IMR-90 (cell line): ENCODE results near the gene HOXC12. TPM values are rescaled to one million over a fixed set of nuclear protein-coding genes. Genes with fewer than 3 reads are reported as not detected.
A peak's percentile ranks its signal among the peaks of the same experiment; 100 is the strongest.

Experiments
- ATAC-seq: fragments of 200-7000 bp; cut with Tn5 transposase; 2 replicates; pipeline ENCODE4 v1.9.1; 2020; ENCODE audit warnings: low read depth, mild to moderate bottlenecking, moderate library complexity
- BruUV-seq: library from RNA; stranded (reverse); fragments of 400-500 nt; replicated peaks from 2 replicates; lab custom pipeline; 2021; lab: Mats Ljungman, UMichigan
- CTCF ChIA-PET: fragments of 300-600 bp; formaldehyde crosslinking; extraction: SDS; loops from one replicate; lab custom pipeline; 2021; ENCODE audit warnings: antibody characterized with exemption; lab: Yijun Ruan, JAX
- POLR2A ChIA-PET: fragments of 300-600 bp; sonication (Branson Sonifier 250); formaldehyde crosslinking; loops from one replicate; lab custom pipeline; 2022; ENCODE audit warnings: antibody characterized with exemption; ENCODE audit not compliant: unreplicated experiment; lab: Charles Lee
- DNase-seq: peaks from one replicate; pipeline ENCODE4 v3.0.0; 2013
- H2AFZ ChIP-seq: replicated peaks from 2 replicates; pipeline ENCODE3; 2013; ENCODE audit warnings: low read length, mild to moderate bottlenecking; ENCODE audit not compliant: poor library complexity
- H2AK5ac ChIP-seq: 2 replicates; pipeline ENCODE4 v1.6.1; 2013; ENCODE audit warnings: low read depth, low read length, inconsistent platforms
- H2AK9ac ChIP-seq: replicated peaks from 2 replicates; pipeline ENCODE3; 2013; ENCODE audit warnings: mild to moderate bottlenecking, low read depth, low read length, moderate library complexity; ENCODE audit not compliant: poor library complexity
- H2BK120ac ChIP-seq: 2 replicates; pipeline ENCODE4 v1.6.1; 2013; ENCODE audit warnings: low read depth, low read length, inconsistent platforms
- H2BK15ac ChIP-seq: 3 replicates; pipeline ENCODE4 v1.6.1; 2013; ENCODE audit warnings: low read depth, low read length, inconsistent platforms
- H2BK20ac ChIP-seq: 2 replicates; pipeline ENCODE4 v1.6.1; 2013; ENCODE audit warnings: low read depth, mild to moderate bottlenecking, inconsistent platforms, low read length, moderate library complexity
- H2BK5ac ChIP-seq: 2 replicates; pipeline ENCODE4 v1.6.1; 2013; ENCODE audit warnings: mild to moderate bottlenecking, low read depth, low read length, inconsistent platforms; ENCODE audit not compliant: poor library complexity, severe bottlenecking
- H3K14ac ChIP-seq: replicated peaks from 2 replicates; pipeline ENCODE4 v1.6.1; 2013; ENCODE audit warnings: low read depth, low read length, inconsistent platforms
- H3K18ac ChIP-seq: 2 replicates; pipeline ENCODE4 v1.6.1; 2013; ENCODE audit warnings: low read depth, low read length, control low read depth
- H3K23ac ChIP-seq: 2 replicates; pipeline ENCODE4 v1.6.1; 2013; ENCODE audit warnings: low read depth, low read length, inconsistent platforms
- H3K27ac ChIP-seq: 2 replicates; pipeline ENCODE4 v1.5.1; 2013; ENCODE audit warnings: mild to moderate bottlenecking, control low read depth, low read length; ENCODE audit not compliant: insufficient read depth
- H3K27me3 ChIP-seq: 2 replicates; pipeline ENCODE4 v1.6.1; 2013; ENCODE audit warnings: low read length; ENCODE audit not compliant: control insufficient read depth, insufficient read depth
- H3K36me3 ChIP-seq: 2 replicates; pipeline ENCODE4 v1.6.1; 2013; ENCODE audit warnings: low read length, mixed read lengths; ENCODE audit not compliant: control insufficient read depth, insufficient read depth
- H3K4ac ChIP-seq: 2 replicates; pipeline ENCODE4 v1.6.1; 2013; ENCODE audit warnings: low read depth, low read length, inconsistent platforms
- H3K4me1 ChIP-seq: 2 replicates; pipeline ENCODE4 v1.6.1; 2013; ENCODE audit warnings: low read length, mixed read lengths; ENCODE audit not compliant: control insufficient read depth, insufficient read depth
- H3K4me2 ChIP-seq: 2 replicates; pipeline ENCODE4 v1.6.1; 2013; ENCODE audit warnings: low read depth, mild to moderate bottlenecking, control low read depth, low read length, moderate library complexity
- H3K4me3 ChIP-seq: 2 replicates; pipeline ENCODE4 v1.5.1; 2013; ENCODE audit warnings: low read depth, mild to moderate bottlenecking, control low read depth, low read length, moderate library complexity; ENCODE audit not compliant: insufficient read depth
- H3K56ac ChIP-seq: 2 replicates; pipeline ENCODE4 v1.6.1; 2013; ENCODE audit warnings: low read length, inconsistent platforms; ENCODE audit not compliant: insufficient read depth; ENCODE audit errors: extremely low read depth
- H3K79me1 ChIP-seq, 2 experiments: 2 replicates each; pipeline ENCODE4 v1.6.1; 2013; ENCODE audit warnings: low read length in 2 of 2, inconsistent platforms in 1 of 2, low read depth in 1 of 2
- H3K9ac ChIP-seq: 2 replicates; pipeline ENCODE4 v1.6.1; 2013; ENCODE audit warnings: low read depth, low read length, control low read depth
- H3K9me1 ChIP-seq: 2 replicates; pipeline ENCODE4 v1.6.1; 2013; ENCODE audit warnings: low read length, inconsistent platforms; ENCODE audit not compliant: insufficient read depth
- H3K9me3 ChIP-seq: 2 replicates; pipeline ENCODE4 v1.6.1; 2013; ENCODE audit warnings: low read length; ENCODE audit not compliant: control insufficient read depth, insufficient read depth
- H4K20me1 ChIP-seq: 2 replicates; pipeline ENCODE4 v1.6.1; 2013; ENCODE audit warnings: low read length, inconsistent platforms; ENCODE audit not compliant: insufficient read depth
- H4K5ac ChIP-seq: 2 replicates; pipeline ENCODE4 v1.6.1; 2013; ENCODE audit warnings: mild to moderate bottlenecking, low read depth, low read length, control low read depth
- H4K8ac ChIP-seq, 2 experiments: 2 replicates each; pipeline ENCODE4 v1.6.1; 2013; ENCODE audit warnings: low read depth in 2 of 2, low read length in 2 of 2, control low read depth in 1 of 2, inconsistent platforms in 1 of 2
- H4K91ac ChIP-seq: 2 replicates; pipeline ENCODE4 v1.6.1; 2013; ENCODE audit warnings: low read depth, low read length, inconsistent platforms; ENCODE audit not compliant: insufficient read depth
- CEBPB ChIP-seq: IDR thresholded peaks from 2 replicates; pipeline ENCODE4 v1.6.1; 2012; ENCODE audit warnings: low read depth, low read length, improper control_type of control experiment
- MAFK ChIP-seq: IDR thresholded peaks from 2 replicates; pipeline ENCODE4 v1.6.1; 2012; ENCODE audit warnings: low read depth, low read length, improper control_type of control experiment
- RAD21 ChIP-seq: IDR thresholded peaks from 2 replicates; pipeline ENCODE4 v1.6.1; 2012; ENCODE audit warnings: low read length, improper control_type of control experiment
- RCOR1 ChIP-seq: IDR thresholded peaks from 2 replicates; pipeline ENCODE4 v1.6.1; 2012; ENCODE audit warnings: mild to moderate bottlenecking, low read length, improper control_type of control experiment; ENCODE audit not compliant: insufficient replicate concordance
- WGBS, 2 experiments: methylation state at CpG; one replicate each; pipeline versions ENCODE4 v1.1.5 to v1.1.7; 2013; ENCODE audit warnings: missing lambda C conversion rate in 2 of 2; ENCODE audit not compliant: insufficient read length in 1 of 2; ENCODE audit errors: extremely low coverage in 2 of 2; 5-methylcytosine and 5-hydroxymethylcytosine counted together
- dilution Hi-C: fragments of 300-500 bp; cut with HindIII; formaldehyde crosslinking; loops from one replicate; pipeline ENCODE4 v1.14.3; 2018; ENCODE audit warnings: low sequenced_read_pairs; ENCODE audit not compliant: unreplicated experiment
- in situ Hi-C: fragments of 300-500 bp; cut with MboI; formaldehyde crosslinking; loops from 3 replicates; pipeline ENCODE4 v1.14.3; 2019; ENCODE audit warnings: low sequenced_read_pairs, inconsistent platforms, mixed read lengths
- intact Hi-C: fragments of 100-400 bp; cut with micrococcal nuclease; formaldehyde crosslinking; loops from 2 replicates; pipeline ENCODE4 v1.10.0; 2022
- polyA plus RNA-seq, 3 experiments: library from polyadenylated mRNA; depleted of rRNA; stranded (reverse); fragments of >200 nt; gene quantifications; 2 replicates each; pipeline ENCODE4 v1.2.3, GENCODE V29; 2012; ENCODE audit warnings: low replicate concordance in 1 of 3
- total RNA-seq: library from RNA; depleted of rRNA; stranded (reverse); fragments of >200 nt; gene quantifications from 2 replicates; pipeline ENCODE4 v1.2.3, GENCODE V29; 2012
- TF ChIP-seq, protein P1 (sequence below): fragments of 150-350 bp; IDR thresholded peaks from 2 replicates; pipeline ENCODE4 v1.6.1; 2016; ENCODE audit warnings: low read depth, mild to moderate bottlenecking, low read length, moderate library complexity, borderline replicate concordance

HOXC12 gene
- total and polyA plus RNA-seq, 2 of the 4 experiments (the other 2 are of a cell fraction): not detected

DNA sequence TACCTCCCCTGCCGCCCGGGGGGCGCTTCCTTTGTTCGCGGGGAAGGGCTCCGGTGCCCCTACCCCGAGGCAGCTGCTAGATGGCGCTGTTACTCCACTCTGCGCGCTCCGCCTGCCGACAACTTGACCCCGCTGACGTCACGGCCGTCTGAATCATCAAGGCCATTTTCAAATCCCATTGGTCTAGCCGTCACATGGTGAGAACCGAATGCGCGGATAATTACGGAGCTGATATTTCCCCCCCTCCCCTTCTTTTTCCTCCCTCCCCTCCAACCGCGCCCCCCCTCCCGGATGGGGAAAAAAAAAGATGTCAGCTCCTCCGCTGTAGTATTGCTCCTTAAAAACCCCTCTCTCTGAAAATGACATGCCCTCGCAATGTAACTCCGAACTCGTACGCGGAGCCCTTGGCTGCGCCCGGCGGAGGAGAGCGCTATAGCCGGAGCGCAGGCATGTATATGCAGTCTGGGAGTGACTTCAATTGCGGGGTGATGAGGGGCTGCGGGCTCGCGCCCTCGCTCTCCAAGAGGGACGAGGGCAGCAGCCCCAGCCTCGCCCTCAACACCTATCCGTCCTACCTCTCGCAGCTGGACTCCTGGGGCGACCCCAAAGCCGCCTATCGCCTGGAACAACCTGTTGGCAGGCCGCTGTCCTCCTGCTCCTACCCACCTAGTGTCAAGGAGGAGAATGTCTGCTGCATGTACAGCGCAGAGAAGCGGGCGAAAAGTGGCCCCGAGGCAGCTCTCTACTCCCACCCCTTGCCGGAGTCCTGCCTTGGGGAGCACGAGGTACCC, 30.4 kb downstream of the HOXC12 start, which contains the start of gene HOXC10 (continued):
- TF ChIP-seq, protein P1, sequence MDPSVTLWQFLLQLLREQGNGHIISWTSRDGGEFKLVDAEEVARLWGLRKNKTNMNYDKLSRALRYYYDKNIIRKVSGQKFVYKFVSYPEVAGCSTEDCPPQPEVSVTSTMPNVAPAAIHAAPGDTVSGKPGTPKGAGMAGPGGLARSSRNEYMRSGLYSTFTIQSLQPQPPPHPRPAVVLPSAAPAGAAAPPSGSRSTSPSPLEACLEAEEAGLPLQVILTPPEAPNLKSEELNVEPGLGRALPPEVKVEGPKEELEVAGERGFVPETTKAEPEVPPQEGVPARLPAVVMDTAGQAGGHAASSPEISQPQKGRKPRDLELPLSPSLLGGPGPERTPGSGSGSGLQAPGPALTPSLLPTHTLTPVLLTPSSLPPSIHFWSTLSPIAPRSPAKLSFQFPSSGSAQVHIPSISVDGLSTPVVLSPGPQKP: no peak
- TF ChIP-seq RAD21: peak; percentile 64

DNA sequence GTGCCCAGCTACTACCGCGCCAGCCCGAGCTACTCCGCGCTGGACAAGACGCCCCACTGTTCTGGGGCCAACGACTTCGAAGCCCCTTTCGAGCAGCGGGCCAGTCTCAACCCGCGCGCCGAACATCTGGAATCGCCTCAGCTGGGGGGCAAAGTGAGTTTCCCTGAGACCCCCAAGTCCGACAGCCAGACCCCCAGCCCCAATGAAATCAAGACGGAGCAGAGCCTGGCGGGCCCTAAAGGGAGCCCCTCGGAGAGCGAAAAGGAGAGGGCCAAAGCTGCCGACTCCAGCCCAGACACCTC, 30.9 kb downstream of the HOXC12 start:
- H4K5ac ChIP-seq: no peak overlapping the region
- no peak overlapping the region for H3K18ac ChIP-seq
- H2BK120ac ChIP-seq: no peak overlapping the region
- H3K4me2 ChIP-seq: no peak overlapping the region
- dilution Hi-C loops (no loop called here), intact Hi-C loops (loop anchor here (5.0 kb wide), 1 partner anchor 218 kb away; no protein-coding TSS in a partner anchor), in situ Hi-C loops (no loop called here)
- no peak overlapping the region for H2AK9ac ChIP-seq
- no peak overlapping the region for H2AK5ac ChIP-seq
- no peak overlapping the region for H4K8ac ChIP-seq
- no peaks in the 10 kb centered on the region for H4K20me1 ChIP-seq
- CTCF ChIA-PET: interaction anchor here (1.0 to 1.3 kb wide), 2 partner anchors 14 to 216 kb away, joined by 5 to 9 read pairs; partner anchors contain the start of gene HOXC9
- POLR2A ChIA-PET: interaction anchor here (0.6 kb wide), 1 partner anchor 248 kb away, joined by 3 read pairs; no protein-coding TSS in a partner anchor
- H3K9me1 ChIP-seq: no peaks in the 10 kb centered on the region
- TF ChIP-seq MAFK (no peak), CEBPB (no peak), RCOR1 (no peak)
- H3K9me3 ChIP-seq: peaks cover 5% of the 10 kb centered on the region
- H2BK20ac ChIP-seq: no peak overlapping the region
- BruUV-seq: no TSS peak
- no peak overlapping the region for H3K9ac ChIP-seq
- H3K23ac ChIP-seq: no peak overlapping the region
- H2BK15ac ChIP-seq: no peak overlapping the region
- no peak for DNase-seq
- H3K4me3 ChIP-seq: no peak overlapping the region
- no peak for ATAC-seq
- H2BK5ac ChIP-seq: no peak overlapping the region
- no peak overlapping the region for H3K4ac ChIP-seq
- H3K36me3 ChIP-seq: no peaks in the 10 kb centered on the region
- no peak overlapping the region for H3K27ac ChIP-seq
- 7% methylated on average over 13 of the region's 21 CpGs; no CpG with 5 or more reads in 1 of the 2 experiments for WGBS, 2 experiments
- H3K14ac ChIP-seq: no peak overlapping the region
- H2AFZ ChIP-seq: no peak overlapping the region
- 0 out of 2 replicates have a peak, but pooled peaks cover 2% of the 10 kb centered on the region for H3K4me1 ChIP-seq
- H3K79me1 ChIP-seq: no peaks in the 10 kb centered on the region
- no peak overlapping the region for H3K56ac ChIP-seq
- H3K27me3 ChIP-seq: peaks cover 96% of the 10 kb centered on the region
- H4K91ac ChIP-seq: no peak overlapping the region
